GM15510 (cell line): ENCODE results near the gene LRP5.

Experiments used
- POLR2A ChIP-seq: IDR thresholded peaks from 3 replicates; pipeline ENCODE4 v1.6.1; 2011; ENCODE audit warnings: borderline replicate concordance; ENCODE audit not compliant: insufficient read length; ENCODE audit errors: extremely low read depth

The LRP5 gene

DNA sequence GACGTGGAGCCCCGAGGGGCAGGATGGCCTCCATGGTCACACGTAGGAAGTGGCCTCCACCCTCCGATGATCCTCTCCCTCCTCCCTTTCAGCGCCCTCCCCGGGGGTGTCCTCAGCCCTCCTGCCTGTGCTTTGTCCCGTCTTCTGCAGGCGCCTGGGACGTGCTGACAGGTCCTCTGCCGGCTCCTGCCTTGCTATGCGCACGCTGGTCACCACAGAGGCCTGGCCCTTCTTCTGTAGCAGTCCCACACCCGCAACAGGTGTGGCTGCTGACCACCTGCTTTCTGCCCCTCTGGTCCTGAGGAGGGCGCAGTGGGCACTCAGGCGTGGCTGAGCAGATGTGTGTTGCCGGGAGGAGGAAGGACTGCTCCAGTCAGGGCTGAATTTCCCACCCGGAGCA lies 120.5 kb downstream of the LRP5 start:
- TF ChIP-seq POLR2A: no peak

GRCh38 chr11:68433541-68433940 lies 121.2 kb downstream of the LRP5 start:
- TF ChIP-seq POLR2A: no peak

GRCh38 chr11:68436162-68436888 lies 123.9 kb downstream of the LRP5 start:
- no peak for TF ChIP-seq POLR2A

- TF ChIP-seq POLR2A: no peak
These were observed 124.9 kb downstream of the LRP5 start for GRCh38 chr11:68436985-68437926.

DNA sequence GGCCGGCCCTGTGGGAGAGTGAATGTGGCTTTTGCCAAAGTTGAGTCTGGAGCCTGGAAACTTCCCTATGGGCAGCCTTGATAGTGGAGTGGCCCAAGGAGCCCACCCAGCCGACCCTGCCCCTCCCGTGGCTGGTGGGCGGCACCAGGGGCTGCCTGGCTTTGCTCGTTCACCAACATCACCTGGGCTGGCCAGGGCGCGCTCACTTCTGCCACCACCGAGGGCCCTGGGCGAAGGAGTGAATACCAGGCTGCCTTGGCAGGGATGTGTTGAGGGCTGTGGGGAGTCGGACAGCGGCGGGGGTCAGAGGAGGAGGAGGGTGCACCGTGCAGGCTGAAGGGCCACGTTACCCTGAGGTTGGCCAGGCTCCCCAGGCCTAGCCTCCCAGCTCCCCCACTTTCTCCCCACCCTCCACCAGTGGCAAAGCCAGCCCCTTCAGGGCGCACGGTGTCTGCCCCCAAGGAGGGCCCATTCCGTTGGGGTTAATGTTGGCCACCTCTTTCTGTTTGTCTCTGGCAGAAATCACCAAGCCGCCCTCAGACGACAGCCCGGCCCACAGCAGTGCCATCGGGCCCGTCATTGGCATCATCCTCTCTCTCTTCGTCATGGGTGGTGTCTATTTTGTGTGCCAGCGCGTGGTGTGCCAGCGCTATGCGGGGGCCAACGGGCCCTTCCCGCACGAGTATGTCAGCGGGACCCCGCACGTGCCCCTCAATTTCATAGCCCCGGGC lies 125.7 kb downstream of the LRP5 start:
- TF ChIP-seq POLR2A: no peak

- no peak for TF ChIP-seq POLR2A
These were observed 126.4 kb downstream of the LRP5 start for GRCh38 chr11:68438658-68439259.

- TF ChIP-seq POLR2A: no peak
These were observed 127.1 kb downstream of the LRP5 start for GRCh38 chr11:68439355-68440065.

DNA sequence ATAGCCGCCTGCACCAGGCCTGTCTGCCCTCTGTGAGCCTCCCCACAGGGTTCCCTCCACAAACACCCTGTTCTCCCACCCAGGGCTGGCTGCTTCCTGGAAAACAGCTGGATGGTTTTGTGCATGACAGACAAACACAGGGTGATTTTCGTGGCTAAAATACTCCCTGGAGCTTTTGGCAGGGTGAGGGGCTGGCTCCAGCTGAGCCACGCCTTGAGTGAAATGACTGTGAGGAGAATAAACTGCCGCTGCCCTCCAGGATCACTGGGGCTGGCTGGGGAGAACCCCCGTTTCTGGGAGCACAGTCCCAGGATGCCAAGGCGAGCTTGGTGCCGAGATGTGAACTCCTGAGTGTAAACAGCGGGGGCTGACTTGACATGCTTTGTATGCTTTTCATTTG lies 127.8 kb downstream of the LRP5 start:
- no peak for TF ChIP-seq POLR2A

GRCh38 chr11:68441466-68442230 lies 129.3 kb downstream of the LRP5 start:
- TF ChIP-seq POLR2A: no peak

GRCh38 chr11:68442433-68442832 lies 130.0 kb downstream of the LRP5 start:
- TF ChIP-seq POLR2A: no peak

DNA sequence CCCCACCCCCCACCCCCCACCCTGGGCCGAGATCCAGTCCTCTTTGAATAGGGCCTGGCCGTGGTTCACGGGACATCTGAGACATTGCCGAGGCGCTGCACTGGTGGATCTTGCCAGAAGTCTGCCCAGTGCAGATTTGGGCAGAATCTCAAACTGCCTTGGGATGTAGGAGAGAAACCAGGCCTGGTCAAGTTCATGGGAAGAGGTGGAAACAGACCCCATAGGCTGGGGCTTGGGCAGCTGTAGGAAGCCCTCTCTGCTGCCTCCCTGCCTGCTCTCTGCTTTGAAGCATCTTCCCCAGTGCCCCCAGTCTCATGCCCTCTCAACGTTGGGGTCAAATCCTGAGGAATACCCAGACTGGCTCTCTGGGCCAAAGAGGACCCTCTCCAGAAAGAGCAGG lies 132.2 kb downstream of the LRP5 start:
- TF ChIP-seq POLR2A: no peak

- no peak for TF ChIP-seq POLR2A
These were observed 133.2 kb downstream of the LRP5 start for GRCh38 chr11:68445531-68446035.

DNA sequence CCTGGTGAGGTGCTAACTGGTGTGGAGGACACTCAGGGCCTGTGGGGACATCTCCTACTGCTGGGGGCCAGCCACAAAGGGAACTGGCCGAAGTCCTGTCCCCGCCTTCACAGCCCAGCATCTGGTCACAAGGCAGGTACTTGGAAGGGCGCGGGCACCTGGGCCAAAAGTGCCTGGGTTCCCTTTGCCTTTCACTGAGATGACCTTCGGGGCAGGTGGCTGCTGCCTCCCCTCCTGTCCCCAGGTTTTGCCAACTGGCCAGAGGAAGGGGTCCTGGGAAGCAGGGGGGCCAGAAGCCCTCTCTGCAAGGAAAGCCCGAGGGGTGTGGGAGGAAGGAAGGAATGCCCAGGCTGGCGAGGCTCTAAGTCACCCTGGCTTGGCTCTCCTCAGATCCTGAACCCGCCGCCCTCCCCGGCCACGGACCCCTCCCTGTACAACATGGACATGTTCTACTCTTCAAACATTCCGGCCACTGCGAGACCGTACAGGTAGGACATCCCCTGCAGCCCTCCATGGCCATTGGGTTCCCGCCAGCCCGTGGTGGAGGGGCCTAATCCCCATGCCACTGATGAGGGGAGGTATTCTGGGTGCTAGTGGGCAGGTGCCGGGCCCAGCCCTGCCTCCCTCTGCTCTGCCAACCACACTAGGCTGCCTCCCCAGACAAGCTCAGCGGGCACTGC lies 133.8 kb downstream of the LRP5 start:
- no peak for TF ChIP-seq POLR2A
